Keratinocyte (primary cell): ENCODE data around the gene CGNL1. TPM values are rescaled to one million over a fixed set of nuclear protein-coding genes. Genes with fewer than 3 reads are reported as not detected.
A peak's percentile ranks its signal among the peaks of the same experiment; 100 is the strongest.

Source experiments
- DNase-seq: peaks from one replicate; pipeline ENCODE4 v3.0.0-alpha.2; 2011; ENCODE audit warnings: low read depth, missing footprints, low spot score
- FAIRE-seq: peaks from 2 replicates; lab custom pipeline; 2011; peaks lifted over from hg19 to GRCh38; lab: Jason Lieb, UNC
- H2AFZ ChIP-seq: 2 replicates; pipeline ENCODE4 v1.6.0; 2012; ENCODE audit warnings: low read length, control low read depth, inconsistent platforms; ENCODE audit not compliant: control insufficient read depth
- H3K27ac ChIP-seq: 2 replicates; pipeline ENCODE4 v1.5.1; 2011; ENCODE audit warnings: low read length; ENCODE audit not compliant: control insufficient read depth, insufficient read depth
- H3K27me3 ChIP-seq: 3 replicates; pipeline ENCODE4 v1.6.0; 2011; ENCODE audit warnings: low read length; ENCODE audit not compliant: control insufficient read depth, insufficient read depth; ENCODE audit errors: extremely low read depth
- H3K36me3 ChIP-seq, 2 experiments: 2 replicates in 1 of 2; 3 replicates in 1 of 2; pipeline ENCODE4 v1.5.1; 2011; ENCODE audit warnings: low read length in 2 of 2, mild to moderate bottlenecking in 1 of 2; ENCODE audit not compliant: control insufficient read depth in 2 of 2, insufficient read depth in 2 of 2; ENCODE audit errors: extremely low read depth in 1 of 2
- H3K4me1 ChIP-seq: 3 replicates; pipeline ENCODE4 v1.5.1; 2011; ENCODE audit warnings: low read length; ENCODE audit not compliant: control insufficient read depth, insufficient read depth; ENCODE audit errors: extremely low read depth
- H3K4me2 ChIP-seq: 3 replicates; pipeline ENCODE4 v1.6.0; 2011; ENCODE audit warnings: low read depth, low read length; ENCODE audit not compliant: control insufficient read depth, insufficient read depth; ENCODE audit errors: extremely low read depth
- H3K4me3 ChIP-seq, 3 experiments: fragments of 200-600 bp in 1 of 3; sonication (generic) in 1 of 3; 2 replicates in 2 of 3; 3 replicates in 1 of 3; pipeline ENCODE4 v1.5.1; 2011 to 2016; ENCODE audit warnings: low read length in 3 of 3, mild to moderate bottlenecking in 3 of 3, control low read depth in 2 of 3, inconsistent platforms in 1 of 3, low read depth in 1 of 3, mixed read lengths in 1 of 3, mixed run types in 1 of 3, moderate library complexity in 1 of 3; ENCODE audit not compliant: control insufficient read depth in 2 of 3, insufficient read depth in 2 of 3; ENCODE audit errors: extremely low read depth in 1 of 3
- H3K79me2 ChIP-seq: 2 replicates; pipeline ENCODE4 v1.6.0; 2012; ENCODE audit warnings: low read length; ENCODE audit not compliant: control insufficient read depth, insufficient read depth
- H3K9ac ChIP-seq: 3 replicates; pipeline ENCODE4 v1.6.0; 2011; ENCODE audit warnings: low read length; ENCODE audit not compliant: control insufficient read depth, insufficient read depth; ENCODE audit errors: extremely low read depth
- H3K9me1 ChIP-seq: 3 replicates; pipeline ENCODE4 v1.6.0; 2011; ENCODE audit warnings: low read length; ENCODE audit not compliant: control insufficient read depth, insufficient read depth; ENCODE audit errors: extremely low read depth
- H3K9me3 ChIP-seq: 2 replicates; pipeline ENCODE4 v1.5.1; 2012; ENCODE audit warnings: low read depth, low read length; ENCODE audit not compliant: control insufficient read depth
- H4K20me1 ChIP-seq: 3 replicates; pipeline ENCODE4 v1.6.0; 2011; ENCODE audit warnings: low read length; ENCODE audit not compliant: control insufficient read depth, insufficient read depth; ENCODE audit errors: extremely low read depth
- EZH2 ChIP-seq: IDR thresholded peaks from one replicate; pipeline ENCODE4 v1.6.1; 2012; ENCODE audit warnings: inconsistent platforms, mild to moderate bottlenecking, low read length, moderate library complexity
- dilution Hi-C: fragments of 300-500 bp; cut with MboI; formaldehyde crosslinking; loops from one replicate; pipeline ENCODE4 v1.7.0; 2020; ENCODE audit warnings: low sequenced_read_pairs; ENCODE audit not compliant: extremely low pct_ligation_motif_present
- polyA plus RNA-seq, 5 experiments: library from polyadenylated mRNA; depleted of rRNA in 3 of 5; stranded (reverse) in 3 of 5; stranded (forward) in 1 of 5; unstranded in 1 of 5; fragments of >200 nt; gene quantifications; 1 replicate in 1 of 5; 2 replicates in 3 of 5; 3 replicates in 1 of 5; pipeline versions ENCODE4 v1.2.1 to v1.2.3, GENCODE V29; 2011 to 2012; ENCODE audit warnings: missing spikeins in 2 of 5, low read depth in 1 of 5, low replicate concordance in 1 of 5
- TF ChIP-seq, protein P1 (sequence below), 3 experiments: IDR thresholded peaks in 1 of 3; conservative IDR thresholded peaks in 1 of 3; optimal IDR thresholded peaks in 1 of 3; 2 replicates in 2 of 3; 3 replicates in 1 of 3; pipeline versions ENCODE3 to v1.5.1; 2011; ENCODE audit warnings: low read length in 3 of 3, mild to moderate bottlenecking in 3 of 3, moderate library complexity in 2 of 3, control low read depth in 1 of 3, inconsistent platforms in 1 of 3; ENCODE audit not compliant: insufficient read depth in 2 of 3; ENCODE audit errors: extremely low read depth in 1 of 3

CGNL1 gene
- polyA plus RNA-seq, 1 donor (not counting 4 experiments of a cell fraction or from before 2014, with no cell fraction given), result 0.05 TPM

DNA sequence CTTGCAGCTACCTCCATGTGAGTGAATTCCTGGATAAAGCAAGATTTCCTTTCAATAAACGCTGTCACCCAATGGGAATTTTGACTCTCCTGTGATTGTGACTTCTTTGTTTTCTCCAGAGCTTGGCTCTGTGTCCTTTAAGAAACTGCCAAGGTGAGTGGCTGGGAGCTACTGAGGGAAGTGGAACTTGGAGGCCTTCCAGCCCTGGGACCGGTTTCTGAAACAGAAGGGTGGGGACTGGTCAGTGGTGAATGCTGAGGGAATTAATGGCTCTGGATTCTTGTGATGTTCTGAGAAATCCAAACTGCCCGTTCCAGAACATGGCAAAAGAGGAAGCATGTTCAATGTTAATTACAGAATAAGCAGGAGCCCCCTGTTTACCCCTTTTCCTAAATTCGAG is 174.3 kb downstream of the CGNL1 start:
- Histone ChIP-seq H3K4me2 (no peak overlapping the region), H2AFZ (no peak overlapping the region), H3K27me3 (no peaks in the 10 kb centered on the region), H3K9ac (no peak overlapping the region), H3K27ac (no peak overlapping the region), H3K4me3 (no peak overlapping the region), H3K9me3 (no peaks in the 10 kb centered on the region), H3K4me1 (peaks cover 35% of the 10 kb centered on the region), H3K9me1 (no peaks in the 10 kb centered on the region), H4K20me1 (no peaks in the 10 kb centered on the region), H3K79me2 (no peaks in the 10 kb centered on the region), H3K36me3 (no peaks in the 10 kb centered on the region)
- TF ChIP-seq EZH2, result no peak
- TF ChIP-seq, protein P1, sequence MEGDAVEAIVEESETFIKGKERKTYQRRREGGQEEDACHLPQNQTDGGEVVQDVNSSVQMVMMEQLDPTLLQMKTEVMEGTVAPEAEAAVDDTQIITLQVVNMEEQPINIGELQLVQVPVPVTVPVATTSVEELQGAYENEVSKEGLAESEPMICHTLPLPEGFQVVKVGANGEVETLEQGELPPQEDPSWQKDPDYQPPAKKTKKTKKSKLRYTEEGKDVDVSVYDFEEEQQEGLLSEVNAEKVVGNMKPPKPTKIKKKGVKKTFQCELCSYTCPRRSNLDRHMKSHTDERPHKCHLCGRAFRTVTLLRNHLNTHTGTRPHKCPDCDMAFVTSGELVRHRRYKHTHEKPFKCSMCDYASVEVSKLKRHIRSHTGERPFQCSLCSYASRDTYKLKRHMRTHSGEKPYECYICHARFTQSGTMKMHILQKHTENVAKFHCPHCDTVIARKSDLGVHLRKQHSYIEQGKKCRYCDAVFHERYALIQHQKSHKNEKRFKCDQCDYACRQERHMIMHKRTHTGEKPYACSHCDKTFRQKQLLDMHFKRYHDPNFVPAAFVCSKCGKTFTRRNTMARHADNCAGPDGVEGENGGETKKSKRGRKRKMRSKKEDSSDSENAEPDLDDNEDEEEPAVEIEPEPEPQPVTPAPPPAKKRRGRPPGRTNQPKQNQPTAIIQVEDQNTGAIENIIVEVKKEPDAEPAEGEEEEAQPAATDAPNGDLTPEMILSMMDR (optimal IDR thresholded peaks at IDR 0.05 in 1 of 3, IDR thresholded peaks at IDR 0.05 in 1 of 3, conservative IDR thresholded peaks at IDR 0.05 in 1 of 3; ENCODE audit: extremely low read depth in 1 of 3, insufficient read depth in 2 of 3, low read length in 3 of 3), result no peak
- DNase-seq (no peak), FAIRE-seq (no peak)
- dilution Hi-C loops, result no loop called here

DNA sequence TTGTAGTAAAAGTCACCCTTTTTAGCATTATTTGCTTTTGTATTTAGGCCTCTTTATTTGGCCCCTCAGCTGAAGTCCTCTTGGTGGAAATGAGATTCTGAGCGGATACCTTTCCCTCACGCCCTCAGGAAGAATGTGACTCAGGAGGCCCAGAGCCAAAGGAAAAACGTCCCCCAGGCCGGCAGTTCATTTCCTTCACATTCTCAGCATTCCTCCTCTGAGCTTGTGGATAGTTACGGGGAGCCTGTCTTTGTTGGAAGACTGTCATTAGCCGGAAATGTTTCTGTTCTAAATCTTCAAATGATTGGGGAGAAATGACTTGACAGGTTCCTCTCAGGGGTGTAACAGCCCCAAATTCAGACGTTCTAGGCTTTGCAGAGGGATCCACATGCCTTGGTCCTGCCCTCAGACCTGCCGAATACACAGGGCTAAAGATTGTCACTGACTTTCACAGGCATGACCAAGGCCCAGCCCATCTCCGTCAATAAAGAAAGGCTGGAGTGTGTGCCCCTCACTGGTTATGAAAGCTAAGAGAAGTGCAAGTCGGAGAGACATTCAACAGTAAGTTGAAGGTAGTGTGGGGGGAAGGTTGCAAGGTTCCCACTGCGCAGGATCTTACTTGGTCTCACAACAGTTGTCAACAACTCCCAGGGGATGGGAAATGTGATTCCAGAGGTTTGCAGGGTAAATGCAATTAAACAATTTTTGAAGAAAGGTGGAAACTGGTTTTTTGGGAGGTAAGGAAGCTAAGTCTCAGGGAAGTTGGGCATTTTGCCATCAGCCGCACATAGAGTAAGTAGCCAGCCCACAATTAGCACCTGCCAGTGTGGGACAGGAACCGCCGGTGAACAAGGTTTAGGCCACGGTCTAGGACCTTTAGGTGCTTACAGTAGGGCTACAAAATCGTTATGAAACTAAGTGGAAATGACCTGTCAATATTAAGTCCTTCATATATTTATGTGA is 175.7 kb downstream of the CGNL1 start:
- H3K4me1 ChIP-seq, result peaks cover 35% of the 10 kb centered on the region
- H3K9ac ChIP-seq, result no peak overlapping the region
- no peaks in the 10 kb centered on the region for H3K9me3 ChIP-seq
- no peaks in the 10 kb centered on the region for H3K36me3 ChIP-seq
- no peaks in the 10 kb centered on the region for H3K9me1 ChIP-seq
- H3K79me2 ChIP-seq, result no peaks in the 10 kb centered on the region
- FAIRE-seq (peak; percentile 96), DNase-seq (no peak)
- H3K4me2 ChIP-seq, result peak overlapping the region; percentile 66
- peak overlapping the region; percentile 42 for H2AFZ ChIP-seq
- no peaks in the 10 kb centered on the region for H3K27me3 ChIP-seq
- no peaks in the 10 kb centered on the region for H4K20me1 ChIP-seq
- peak overlapping the region in 1 of 3 experiments; percentile 14 for H3K4me3 ChIP-seq
- no peak overlapping the region for H3K27ac ChIP-seq
- dilution Hi-C loops, result no loop called here
- TF ChIP-seq EZH2, result no peak
- TF ChIP-seq, protein P1 (optimal IDR thresholded peaks at IDR 0.05 in 1 of 3, IDR thresholded peaks at IDR 0.05 in 1 of 3, conservative IDR thresholded peaks at IDR 0.05 in 1 of 3; ENCODE audit: extremely low read depth in 1 of 3, insufficient read depth in 2 of 3, low read length in 3 of 3), result no peak
